ENCODE measurements around the gene SRRT.
A peak's percentile ranks its signal among the peaks of the same experiment; 100 is the strongest.

The SRRT gene

GRCh38 chr7:100882785-100883526 lies 8.1 kb downstream of the SRRT start:
- DNase-seq, result no peak

GRCh38 chr7:100884736-100885439 lies 10.0 kb downstream of the SRRT start:
- no peak for DNase-seq

GRCh38 chr7:100885440-100886141 lies 10.7 kb downstream of the SRRT start:
- no peak for DNase-seq

- no peak for DNase-seq
Measured at GRCh38 chr7:100886142-100886935, 11.4 kb downstream of the SRRT start.

- DNase-seq, result no peak
Measured at GRCh38 chr7:100886936-100887515, 12.1 kb downstream of the SRRT start.

GRCh38 chr7:100887516-100888290 lies 12.8 kb downstream of the SRRT start:
- DNase-seq, result peak; percentile 79

- DNase-seq, result no peak
Measured at GRCh38 chr7:100888291-100888987, 13.5 kb downstream of the SRRT start.

GRCh38 chr7:100888988-100889750 lies 14.3 kb downstream of the SRRT start, which contains the start of gene UFSP1:
TSS of gene UFSP1 (minus strand) at chr7:100889715. CDS start at chr7:100889271, 444 bp downstream.
- peak; percentile 44 for DNase-seq

GRCh38 chr7:100890653-100891567 lies 16.0 kb downstream of the SRRT start:
- DNase-seq, result no peak

- no peak for DNase-seq
Measured at GRCh38 chr7:100891568-100892247, 16.8 kb downstream of the SRRT start.

GRCh38 chr7:100892364-100893317 lies 17.7 kb downstream of the SRRT start:
- no peak for DNase-seq

- DNase-seq, result no peak
Measured at GRCh38 chr7:100893318-100893895, 18.5 kb downstream of the SRRT start.

GRCh38 chr7:100893910-100894721 lies 19.2 kb downstream of the SRRT start:
- DNase-seq, result no peak

- DNase-seq, result no peak
Measured at GRCh38 chr7:100894860-100895700, 20.2 kb downstream of the SRRT start.

GRCh38 chr7:100895701-100895955 lies 20.7 kb downstream of the SRRT start, which contains the start of gene ACHE:
TSS of gene ACHE (minus strand) at chr7:100895888. CDS start at chr7:100894232, 1,656 bp downstream.
- DNase-seq, result no peak
